GM12878 (cell line): Measurements from ENCODE around the gene LRP3. TPM values are rescaled to one million over a fixed set of nuclear protein-coding genes. Genes with fewer than 3 reads are reported as not detected.

ENCODE experiments used
- BMI1 ChIP-seq: fragments of 450-650 bp; IDR thresholded peaks from 2 replicates; pipeline ENCODE4 v1.6.1; 2016; ENCODE audit warnings: mild to moderate bottlenecking, moderate library complexity, borderline replicate concordance
- CBFB ChIP-seq: IDR thresholded peaks from 2 replicates; pipeline ENCODE4 v1.6.1; 2016; ENCODE audit warnings: antibody characterized with exemption, low read depth
- CEBPB ChIP-seq, 2 experiments: fragments of 150-350 bp in 1 of 2; IDR thresholded peaks; 2 replicates each; pipeline ENCODE4 v1.6.1; 2012 to 2014; ENCODE audit warnings: low read depth in 2 of 2, low read length in 2 of 2, borderline replicate concordance in 1 of 2, inconsistent platforms in 1 of 2
- CHD2 ChIP-seq: IDR thresholded peaks from 2 replicates; pipeline ENCODE4 v1.6.1; 2011; ENCODE audit warnings: low read depth, low read length, improper control_type of control experiment, borderline replicate concordance
- CREB1 ChIP-seq: IDR thresholded peaks from 2 replicates; pipeline ENCODE4 v1.6.1; 2012; ENCODE audit warnings: low read depth, mild to moderate bottlenecking, inconsistent platforms
- HDAC2 ChIP-seq: fragments of 200-600 bp; sonication (generic); IDR thresholded peaks from 2 replicates; pipeline ENCODE4 v1.6.1; 2017
- KLF5 ChIP-seq: fragments of 450-650 bp; IDR thresholded peaks from 2 replicates; pipeline ENCODE4 v1.6.1; 2014; ENCODE audit warnings: mild to moderate bottlenecking; ENCODE audit not compliant: partially characterized antibody
- MYB ChIP-seq: fragments of 150-350 bp; IDR thresholded peaks from 2 replicates; pipeline ENCODE4 v1.6.1; 2014; ENCODE audit warnings: mild to moderate bottlenecking, low read depth, low read length, borderline replicate concordance
- NFXL1 ChIP-seq: fragments of 450-650 bp; IDR thresholded peaks from 2 replicates; pipeline ENCODE4 v1.6.1; 2017; ENCODE audit warnings: antibody characterized with exemption, mild to moderate bottlenecking, borderline replicate concordance
- NFYA ChIP-seq: IDR thresholded peaks from 2 replicates; pipeline ENCODE4 v1.6.1; 2011; ENCODE audit warnings: low read depth, mild to moderate bottlenecking, low read length, improper control_type of control experiment, borderline replicate concordance
- NR2C1 ChIP-seq: fragments of 450-650 bp; IDR thresholded peaks from 2 replicates; pipeline ENCODE4 v1.6.1; 2017; ENCODE audit warnings: antibody characterized with exemption, mild to moderate bottlenecking, moderate library complexity
- NR2F1 ChIP-seq: fragments of 450-650 bp; conservative IDR thresholded peaks from 2 replicates; pipeline ENCODE4 v1.6.1; 2017; ENCODE audit warnings: mild to moderate bottlenecking
- POLR2A ChIP-seq: IDR thresholded peaks from 2 replicates; pipeline ENCODE4 v1.6.1; 2011; ENCODE audit warnings: low read depth, mild to moderate bottlenecking, low read length
- RBBP5 ChIP-seq: fragments of 200-600 bp; sonication (generic); conservative IDR thresholded peaks from 2 replicates; pipeline ENCODE4 v1.6.1; 2016
- SPI1 ChIP-seq: IDR thresholded peaks from 2 replicates; pipeline ENCODE4 v1.6.1; 2011; ENCODE audit warnings: low read depth, mild to moderate bottlenecking, low read length, moderate library complexity, borderline replicate concordance; ENCODE audit not compliant: insufficient read depth
- STAT1 ChIP-seq: fragments of 450-650 bp; conservative IDR thresholded peaks from 2 replicates; pipeline ENCODE4 v1.6.1; 2014; ENCODE audit warnings: antibody characterized with exemption, mild to moderate bottlenecking
- ZSCAN29 ChIP-seq: fragments of 450-650 bp; IDR thresholded peaks from 2 replicates; pipeline ENCODE4 v1.6.1; 2017; ENCODE audit warnings: mild to moderate bottlenecking, moderate library complexity
- polyA plus RNA-seq, 11 experiments: library from polyadenylated mRNA; depleted of rRNA in 4 of 11; unstranded in 6 of 11; stranded (reverse) in 5 of 11; fragments of >200 nt; fragmentation: Nextera tagmentation in 4 of 11; fragmentation: Illumina TruSeq in 1 of 11; extraction: Ambion mirVana in 4 of 11; extraction: Trizol in 1 of 11; gene quantifications; 1 replicate in 1 of 11; 2 replicates in 10 of 11; pipeline versions ENCODE4 v1.2.1 to v1.2.3, GENCODE V29; 2011 to 2016; ENCODE audit warnings: inconsistent platforms in 2 of 11, missing spikeins in 2 of 11, low read depth in 1 of 11
- total RNA-seq, 4 experiments: library from RNA; depleted of rRNA in 3 of 4; stranded (reverse); fragments of >200 nt in 3 of 4; fragmentation: Illumina TruSeq in 1 of 4; extraction: Trizol in 1 of 4; gene quantifications; 2 replicates each; pipeline versions ENCODE4 v1.2.1 to v1.2.3, GENCODE V29; 2013 to 2021
- TF ChIP-seq, protein P1 (sequence below): IDR thresholded peaks from 2 replicates; pipeline ENCODE4 v1.6.1; 2011; ENCODE audit warnings: borderline replicate concordance, low read depth, mild to moderate bottlenecking, moderate library complexity, low read length; ENCODE audit not compliant: insufficient read depth, poor library complexity, severe bottlenecking
- TF ChIP-seq, protein P2 (sequence below): IDR thresholded peaks from 2 replicates; pipeline ENCODE4 v1.6.1; 2012; ENCODE audit warnings: mild to moderate bottlenecking, low read depth, low read length
- TF ChIP-seq, protein P3 (sequence below): fragments of 150-350 bp; IDR thresholded peaks from 2 replicates; pipeline ENCODE4 v1.6.1; 2016; ENCODE audit warnings: low read depth, low read length

LRP3 gene
- total and polyA plus RNA-seq, 10 of the 15 experiments (the other 5 are each of a cell fraction or from before 2014, with no cell fraction given): 0.12 to 3.2 (median 0.64) TPM; not detected in 2

DNA sequence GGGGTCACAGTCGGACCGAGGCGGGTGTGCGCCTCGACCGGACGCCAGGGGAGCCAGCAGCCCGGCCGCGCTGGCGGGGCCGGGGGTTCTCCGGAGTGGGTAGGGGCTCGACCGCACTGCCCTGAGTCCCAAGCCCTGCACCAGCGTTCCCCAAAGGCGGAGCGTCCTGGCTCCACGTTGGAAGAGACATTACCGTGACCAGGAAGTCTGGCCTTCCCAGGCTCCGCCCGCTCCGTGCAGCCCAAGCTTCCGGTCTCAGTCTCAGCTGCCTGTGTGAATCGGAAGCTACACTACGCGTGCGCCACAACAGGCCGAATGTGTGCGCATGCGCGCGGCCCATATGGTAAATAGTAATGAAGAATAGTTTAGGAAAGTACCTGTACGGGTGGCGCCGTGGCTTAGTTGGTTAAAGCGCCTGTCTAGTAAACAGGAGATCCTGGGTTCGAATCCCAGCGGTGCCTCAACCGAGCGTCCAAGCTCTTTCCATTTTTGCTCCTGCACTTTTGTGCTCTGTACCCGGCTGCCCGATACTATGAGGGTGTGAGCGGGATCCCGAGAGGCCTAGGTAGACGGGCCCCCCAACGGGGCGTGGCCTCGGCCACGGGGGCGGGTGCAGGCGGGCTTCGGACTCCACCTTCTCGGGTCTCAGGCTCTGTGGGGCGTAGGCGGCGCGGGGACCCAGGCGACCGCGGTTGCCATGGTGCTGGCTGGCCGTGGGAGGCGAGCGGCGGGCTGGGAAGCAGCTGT lies 17.3 kb upstream of the LRP3 start (continued):
- peak; percentile 45 for TF ChIP-seq CREB1
- no peak for TF ChIP-seq NFYA
- peak; percentile 70 for TF ChIP-seq KLF5
- TF ChIP-seq MYB: no peak
- peak; percentile 90 for TF ChIP-seq ZSCAN29
- TF ChIP-seq, protein P1, sequence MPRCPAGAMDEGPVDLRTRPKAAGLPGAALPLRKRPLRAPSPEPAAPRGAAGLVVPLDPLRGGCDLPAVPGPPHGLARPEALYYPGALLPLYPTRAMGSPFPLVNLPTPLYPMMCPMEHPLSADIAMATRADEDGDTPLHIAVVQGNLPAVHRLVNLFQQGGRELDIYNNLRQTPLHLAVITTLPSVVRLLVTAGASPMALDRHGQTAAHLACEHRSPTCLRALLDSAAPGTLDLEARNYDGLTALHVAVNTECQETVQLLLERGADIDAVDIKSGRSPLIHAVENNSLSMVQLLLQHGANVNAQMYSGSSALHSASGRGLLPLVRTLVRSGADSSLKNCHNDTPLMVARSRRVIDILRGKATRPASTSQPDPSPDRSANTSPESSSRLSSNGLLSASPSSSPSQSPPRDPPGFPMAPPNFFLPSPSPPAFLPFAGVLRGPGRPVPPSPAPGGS: no peak
- no peak for TF ChIP-seq NFXL1
- peak; percentile 55 for TF ChIP-seq CBFB
- TF ChIP-seq RBBP5: 0 out of 2 replicates have a peak, but pooled peaks have one; percentile 85
- TF ChIP-seq BMI1: peak; percentile 96
- peak; percentile 99 for TF ChIP-seq POLR2A
- no peak for TF ChIP-seq HDAC2
- TF ChIP-seq SPI1: 0 out of 2 replicates have a peak, but pooled peaks have one; percentile 4
- TF ChIP-seq, protein P2, sequence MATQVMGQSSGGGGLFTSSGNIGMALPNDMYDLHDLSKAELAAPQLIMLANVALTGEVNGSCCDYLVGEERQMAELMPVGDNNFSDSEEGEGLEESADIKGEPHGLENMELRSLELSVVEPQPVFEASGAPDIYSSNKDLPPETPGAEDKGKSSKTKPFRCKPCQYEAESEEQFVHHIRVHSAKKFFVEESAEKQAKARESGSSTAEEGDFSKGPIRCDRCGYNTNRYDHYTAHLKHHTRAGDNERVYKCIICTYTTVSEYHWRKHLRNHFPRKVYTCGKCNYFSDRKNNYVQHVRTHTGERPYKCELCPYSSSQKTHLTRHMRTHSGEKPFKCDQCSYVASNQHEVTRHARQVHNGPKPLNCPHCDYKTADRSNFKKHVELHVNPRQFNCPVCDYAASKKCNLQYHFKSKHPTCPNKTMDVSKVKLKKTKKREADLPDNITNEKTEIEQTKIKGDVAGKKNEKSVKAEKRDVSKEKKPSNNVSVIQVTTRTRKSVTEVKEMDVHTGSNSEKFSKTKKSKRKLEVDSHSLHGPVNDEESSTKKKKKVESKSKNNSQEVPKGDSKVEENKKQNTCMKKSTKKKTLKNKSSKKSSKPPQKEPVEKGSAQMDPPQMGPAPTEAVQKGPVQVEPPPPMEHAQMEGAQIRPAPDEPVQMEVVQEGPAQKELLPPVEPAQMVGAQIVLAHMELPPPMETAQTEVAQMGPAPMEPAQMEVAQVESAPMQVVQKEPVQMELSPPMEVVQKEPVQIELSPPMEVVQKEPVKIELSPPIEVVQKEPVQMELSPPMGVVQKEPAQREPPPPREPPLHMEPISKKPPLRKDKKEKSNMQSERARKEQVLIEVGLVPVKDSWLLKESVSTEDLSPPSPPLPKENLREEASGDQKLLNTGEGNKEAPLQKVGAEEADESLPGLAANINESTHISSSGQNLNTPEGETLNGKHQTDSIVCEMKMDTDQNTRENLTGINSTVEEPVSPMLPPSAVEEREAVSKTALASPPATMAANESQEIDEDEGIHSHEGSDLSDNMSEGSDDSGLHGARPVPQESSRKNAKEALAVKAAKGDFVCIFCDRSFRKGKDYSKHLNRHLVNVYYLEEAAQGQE: no peak
- no peak for TF ChIP-seq NR2C1
- TF ChIP-seq CEBPB (IDR thresholded peaks at IDR 0.05; ENCODE audit: borderline replicate concordance in 1 of 2, low read depth in 2 of 2, low read length in 2 of 2): no peak
- TF ChIP-seq, protein P3, sequence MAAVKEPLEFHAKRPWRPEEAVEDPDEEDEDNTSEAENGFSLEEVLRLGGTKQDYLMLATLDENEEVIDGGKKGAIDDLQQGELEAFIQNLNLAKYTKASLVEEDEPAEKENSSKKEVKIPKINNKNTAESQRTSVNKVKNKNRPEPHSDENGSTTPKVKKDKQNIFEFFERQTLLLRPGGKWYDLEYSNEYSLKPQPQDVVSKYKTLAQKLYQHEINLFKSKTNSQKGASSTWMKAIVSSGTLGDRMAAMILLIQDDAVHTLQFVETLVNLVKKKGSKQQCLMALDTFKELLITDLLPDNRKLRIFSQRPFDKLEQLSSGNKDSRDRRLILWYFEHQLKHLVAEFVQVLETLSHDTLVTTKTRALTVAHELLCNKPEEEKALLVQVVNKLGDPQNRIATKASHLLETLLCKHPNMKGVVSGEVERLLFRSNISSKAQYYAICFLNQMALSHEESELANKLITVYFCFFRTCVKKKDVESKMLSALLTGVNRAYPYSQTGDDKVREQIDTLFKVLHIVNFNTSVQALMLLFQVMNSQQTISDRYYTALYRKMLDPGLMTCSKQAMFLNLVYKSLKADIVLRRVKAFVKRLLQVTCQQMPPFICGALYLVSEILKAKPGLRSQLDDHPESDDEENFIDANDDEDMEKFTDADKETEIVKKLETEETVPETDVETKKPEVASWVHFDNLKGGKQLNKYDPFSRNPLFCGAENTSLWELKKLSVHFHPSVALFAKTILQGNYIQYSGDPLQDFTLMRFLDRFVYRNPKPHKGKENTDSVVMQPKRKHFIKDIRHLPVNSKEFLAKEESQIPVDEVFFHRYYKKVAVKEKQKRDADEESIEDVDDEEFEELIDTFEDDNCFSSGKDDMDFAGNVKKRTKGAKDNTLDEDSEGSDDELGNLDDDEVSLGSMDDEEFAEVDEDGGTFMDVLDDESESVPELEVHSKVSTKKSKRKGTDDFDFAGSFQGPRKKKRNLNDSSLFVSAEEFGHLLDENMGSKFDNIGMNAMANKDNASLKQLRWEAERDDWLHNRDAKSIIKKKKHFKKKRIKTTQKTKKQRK: no peak
- peak; percentile 26 for TF ChIP-seq STAT1
- TF ChIP-seq NR2F1: peak; percentile 70
- no peak for TF ChIP-seq CHD2
